Keratinocyte (primary cell): ENCODE measurements around the gene SATB2. TPM values are rescaled to one million over a fixed set of nuclear protein-coding genes. Genes with fewer than 3 reads are reported as not detected.

ENCODE experiments used
- DNase-seq: peaks from one replicate; pipeline ENCODE4 v3.0.0-alpha.2; 2011; ENCODE audit warnings: low read depth, missing footprints, low spot score
- FAIRE-seq: peaks from 2 replicates; lab custom pipeline; 2011; peaks lifted over from hg19 to GRCh38; lab: Jason Lieb, UNC
- H2AFZ ChIP-seq: 2 replicates; pipeline ENCODE4 v1.6.0; 2012; ENCODE audit warnings: low read length, control low read depth, inconsistent platforms; ENCODE audit not compliant: control insufficient read depth
- H3K27ac ChIP-seq: 2 replicates; pipeline ENCODE4 v1.5.1; 2011; ENCODE audit warnings: low read length; ENCODE audit not compliant: control insufficient read depth, insufficient read depth
- H3K27me3 ChIP-seq: 3 replicates; pipeline ENCODE4 v1.6.0; 2011; ENCODE audit warnings: low read length; ENCODE audit not compliant: control insufficient read depth, insufficient read depth; ENCODE audit errors: extremely low read depth
- H3K36me3 ChIP-seq, 2 experiments: 2 replicates in 1 of 2; 3 replicates in 1 of 2; pipeline ENCODE4 v1.5.1; 2011; ENCODE audit warnings: low read length in 2 of 2, mild to moderate bottlenecking in 1 of 2; ENCODE audit not compliant: control insufficient read depth in 2 of 2, insufficient read depth in 2 of 2; ENCODE audit errors: extremely low read depth in 1 of 2
- H3K4me1 ChIP-seq: 3 replicates; pipeline ENCODE4 v1.5.1; 2011; ENCODE audit warnings: low read length; ENCODE audit not compliant: control insufficient read depth, insufficient read depth; ENCODE audit errors: extremely low read depth
- H3K4me2 ChIP-seq: 3 replicates; pipeline ENCODE4 v1.6.0; 2011; ENCODE audit warnings: low read depth, low read length; ENCODE audit not compliant: control insufficient read depth, insufficient read depth; ENCODE audit errors: extremely low read depth
- H3K4me3 ChIP-seq, 3 experiments: fragments of 200-600 bp in 1 of 3; sonication (generic) in 1 of 3; 2 replicates in 2 of 3; 3 replicates in 1 of 3; pipeline ENCODE4 v1.5.1; 2011 to 2016; ENCODE audit warnings: low read length in 3 of 3, mild to moderate bottlenecking in 3 of 3, control low read depth in 2 of 3, inconsistent platforms in 1 of 3, low read depth in 1 of 3, mixed read lengths in 1 of 3, mixed run types in 1 of 3, moderate library complexity in 1 of 3; ENCODE audit not compliant: control insufficient read depth in 2 of 3, insufficient read depth in 2 of 3; ENCODE audit errors: extremely low read depth in 1 of 3
- H3K79me2 ChIP-seq: 2 replicates; pipeline ENCODE4 v1.6.0; 2012; ENCODE audit warnings: low read length; ENCODE audit not compliant: control insufficient read depth, insufficient read depth
- H3K9ac ChIP-seq: 3 replicates; pipeline ENCODE4 v1.6.0; 2011; ENCODE audit warnings: low read length; ENCODE audit not compliant: control insufficient read depth, insufficient read depth; ENCODE audit errors: extremely low read depth
- H3K9me1 ChIP-seq: 3 replicates; pipeline ENCODE4 v1.6.0; 2011; ENCODE audit warnings: low read length; ENCODE audit not compliant: control insufficient read depth, insufficient read depth; ENCODE audit errors: extremely low read depth
- H3K9me3 ChIP-seq: 2 replicates; pipeline ENCODE4 v1.5.1; 2012; ENCODE audit warnings: low read depth, low read length; ENCODE audit not compliant: control insufficient read depth
- H4K20me1 ChIP-seq: 3 replicates; pipeline ENCODE4 v1.6.0; 2011; ENCODE audit warnings: low read length; ENCODE audit not compliant: control insufficient read depth, insufficient read depth; ENCODE audit errors: extremely low read depth
- CTCF ChIP-seq, 3 experiments: IDR thresholded peaks in 1 of 3; conservative IDR thresholded peaks in 1 of 3; optimal IDR thresholded peaks in 1 of 3; 2 replicates in 2 of 3; 3 replicates in 1 of 3; pipeline versions ENCODE3 to v1.5.1; 2011; ENCODE audit warnings: low read length in 3 of 3, mild to moderate bottlenecking in 3 of 3, moderate library complexity in 2 of 3, control low read depth in 1 of 3, inconsistent platforms in 1 of 3; ENCODE audit not compliant: insufficient read depth in 2 of 3; ENCODE audit errors: extremely low read depth in 1 of 3
- EZH2 ChIP-seq: IDR thresholded peaks from one replicate; pipeline ENCODE4 v1.6.1; 2012; ENCODE audit warnings: inconsistent platforms, mild to moderate bottlenecking, low read length, moderate library complexity
- dilution Hi-C: fragments of 300-500 bp; cut with MboI; formaldehyde crosslinking; loops from one replicate; pipeline ENCODE4 v1.7.0; 2020; ENCODE audit warnings: low sequenced_read_pairs; ENCODE audit not compliant: extremely low pct_ligation_motif_present
- polyA plus RNA-seq, 5 experiments: library from polyadenylated mRNA; depleted of rRNA in 3 of 5; stranded (reverse) in 3 of 5; stranded (forward) in 1 of 5; unstranded in 1 of 5; fragments of >200 nt; gene quantifications; 1 replicate in 1 of 5; 2 replicates in 3 of 5; 3 replicates in 1 of 5; pipeline versions ENCODE4 v1.2.1 to v1.2.3, GENCODE V29; 2011 to 2012; ENCODE audit warnings: missing spikeins in 2 of 5, low read depth in 1 of 5, low replicate concordance in 1 of 5

SATB2 gene
- polyA plus RNA-seq, 1 donor (not counting 4 experiments of a cell fraction or from before 2014, with no cell fraction given) = 1.4 TPM

DNA sequence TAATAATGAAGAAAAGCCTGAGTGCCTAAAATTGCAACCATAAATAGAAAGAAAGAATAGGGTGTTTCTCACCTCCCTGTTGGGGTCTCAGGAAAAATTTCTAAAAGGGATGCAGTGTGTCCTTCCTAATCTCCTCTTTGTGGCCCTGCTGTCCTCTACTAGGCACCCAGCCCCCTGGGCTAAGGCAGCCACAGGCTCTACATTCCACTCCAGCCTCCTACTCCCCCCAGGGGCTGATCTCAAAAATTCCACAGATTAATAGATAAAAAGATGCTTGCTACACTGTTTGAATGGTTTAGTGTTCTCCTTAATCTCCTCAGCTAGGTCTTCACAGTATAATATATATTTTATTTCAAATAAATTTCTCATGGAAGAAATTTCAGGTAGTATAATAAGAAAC lies 17.6 kb downstream of the SATB2 start:
- no peak for FAIRE-seq
- DNase-seq = no peak
- Histone ChIP-seq H3K4me3 (no peak overlapping the region), H3K9me1 (no peaks in the 10 kb centered on the region), H2AFZ (no peak overlapping the region), H3K27me3 (no peaks in the 10 kb centered on the region), H3K9ac (no peak overlapping the region), H4K20me1 (no peaks in the 10 kb centered on the region), H3K27ac (no peak overlapping the region), H3K4me1 (no peaks in the 10 kb centered on the region), H3K9me3 (no peaks in the 10 kb centered on the region), H3K36me3 (no peaks in the 10 kb centered on the region), H3K4me2 (no peak overlapping the region), H3K79me2 (no peaks in the 10 kb centered on the region)
- dilution Hi-C loops = no loop called here
- TF ChIP-seq CTCF (optimal IDR thresholded peaks at IDR 0.05 in 1 of 3, IDR thresholded peaks at IDR 0.05 in 1 of 3, conservative IDR thresholded peaks at IDR 0.05 in 1 of 3; ENCODE audit: extremely low read depth in 1 of 3, insufficient read depth in 2 of 3, low read length in 3 of 3) (no peak), EZH2 (no peak)

GRCh38 chr2:199439542-199439941 lies 18.2 kb downstream of the SATB2 start:
- no peaks in the 10 kb centered on the region for H3K27me3 ChIP-seq
- FAIRE-seq (no peak), DNase-seq (no peak)
- H3K27ac ChIP-seq = no peak overlapping the region
- no peaks in the 10 kb centered on the region for H3K79me2 ChIP-seq
- H3K9me1 ChIP-seq = no peaks in the 10 kb centered on the region
- H3K9me3 ChIP-seq = no peaks in the 10 kb centered on the region
- no peaks in the 10 kb centered on the region for H3K36me3 ChIP-seq
- TF ChIP-seq EZH2 (no peak), CTCF (optimal IDR thresholded peaks at IDR 0.05 in 1 of 3, IDR thresholded peaks at IDR 0.05 in 1 of 3, conservative IDR thresholded peaks at IDR 0.05 in 1 of 3; ENCODE audit: extremely low read depth in 1 of 3, insufficient read depth in 2 of 3, low read length in 3 of 3) (no peak)
- H4K20me1 ChIP-seq = no peaks in the 10 kb centered on the region
- H3K9ac ChIP-seq = no peak overlapping the region
- H3K4me1 ChIP-seq = no peaks in the 10 kb centered on the region
- no peak overlapping the region for H2AFZ ChIP-seq
- dilution Hi-C loops = no loop called here
- no peak overlapping the region for H3K4me3 ChIP-seq
- no peak overlapping the region for H3K4me2 ChIP-seq
